Measurements from ENCODE around the gene HPS6.
"Not testable (repeated sequence)": the region's sequence is repeated elsewhere in the genome, so short reads cannot be mapped to it uniquely, and the experiment has no call there.

The HPS6 gene

GRCh38 chr10:102064868-102065560 lies at the start of gene HPS6:
Gene HPS6, plus strand, starts transcription at chr10:102065349. Its CDS starts 126 bp downstream, at chr10:102065475.
- peak; percentile 90 to 94 for DNase-seq

- DNase-seq, result no peak
Measured at GRCh38 chr10:102016416-102016815, 48.7 kb upstream of the HPS6 start.

- no peak for DNase-seq
Measured at GRCh38 chr10:102017295-102017694, 47.9 kb upstream of the HPS6 start.

GRCh38 chr10:102020938-102021337 lies 44.2 kb upstream of the HPS6 start:
- DNase-seq, result no peak

- DNase-seq, result no peak
Measured at GRCh38 chr10:102024799-102025198, 40.4 kb upstream of the HPS6 start.

- DNase-seq, result no peak
Measured at GRCh38 chr10:102027261-102027660, 37.9 kb upstream of the HPS6 start.

- DNase-seq, result no peak
Measured at GRCh38 chr10:102033787-102034186, 31.4 kb upstream of the HPS6 start.

- DNase-seq, result not testable (repeated sequence)
Measured at GRCh38 chr10:102035807-102036206, 29.3 kb upstream of the HPS6 start.

GRCh38 chr10:102038410-102038809 lies 26.7 kb upstream of the HPS6 start:
- DNase-seq, result no peak

- no peak for DNase-seq
Measured at GRCh38 chr10:102040305-102041050, 24.7 kb upstream of the HPS6 start.

GRCh38 chr10:102045292-102045691 lies 19.9 kb upstream of the HPS6 start:
- DNase-seq, result no peak

GRCh38 chr10:102046095-102046494 lies 19.1 kb upstream of the HPS6 start:
- no peak for DNase-seq

GRCh38 chr10:102054881-102055646 lies 10.1 kb upstream of the HPS6 start:
- DNase-seq, result not testable (repeated sequence)

- peak; percentile 88 to 89 for DNase-seq
Measured at GRCh38 chr10:102055647-102056419, 9.3 kb upstream of the HPS6 start, which contains the start of gene ARMH3. Gene ARMH3, minus strand, starts transcription at chr10:102056173. Its CDS starts 16,059 bp downstream, at chr10:102040114.

GRCh38 chr10:102059987-102060386 lies 5.2 kb upstream of the HPS6 start:
- DNase-seq, result no peak

GRCh38 chr10:102064503-102064867 lies 664 bp upstream of the HPS6 start:
- no peak for DNase-seq

- peak; percentile 30 to 33 for DNase-seq
Measured at GRCh38 chr10:102065561-102066398, 631 bp downstream of the HPS6 start.

- no peak for DNase-seq
Measured at GRCh38 chr10:102066399-102067088, 1.4 kb downstream of the HPS6 start.

GRCh38 chr10:102067091-102067916 lies 2.2 kb downstream of the HPS6 start:
- DNase-seq, result no peak

GRCh38 chr10:102068216-102068615 lies 3.1 kb downstream of the HPS6 start:
- no peak for DNase-seq
